ENCODE results near the gene NPHS2.

The NPHS2 gene

DNA sequence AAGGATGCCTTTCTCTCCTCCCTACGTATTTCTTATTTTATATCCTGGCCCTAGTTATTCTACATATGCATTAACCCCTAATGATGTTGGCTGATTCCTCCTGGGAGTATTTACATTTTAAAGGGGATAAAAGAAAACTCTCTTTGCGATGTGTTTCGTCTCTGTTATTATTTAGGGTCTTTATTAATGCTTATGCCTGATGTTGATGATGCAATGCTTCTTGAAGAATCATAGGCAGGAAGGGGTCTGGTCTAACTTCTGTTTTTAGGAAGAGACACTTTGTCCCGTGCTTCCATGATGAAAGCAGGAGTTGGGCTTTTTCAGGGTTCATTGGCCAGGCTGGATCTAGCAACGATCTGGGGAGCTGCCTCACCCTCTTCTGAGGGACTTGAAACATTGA lies 761 bp upstream of the NPHS2 start:
- TF ChIP-seq, protein P1, sequence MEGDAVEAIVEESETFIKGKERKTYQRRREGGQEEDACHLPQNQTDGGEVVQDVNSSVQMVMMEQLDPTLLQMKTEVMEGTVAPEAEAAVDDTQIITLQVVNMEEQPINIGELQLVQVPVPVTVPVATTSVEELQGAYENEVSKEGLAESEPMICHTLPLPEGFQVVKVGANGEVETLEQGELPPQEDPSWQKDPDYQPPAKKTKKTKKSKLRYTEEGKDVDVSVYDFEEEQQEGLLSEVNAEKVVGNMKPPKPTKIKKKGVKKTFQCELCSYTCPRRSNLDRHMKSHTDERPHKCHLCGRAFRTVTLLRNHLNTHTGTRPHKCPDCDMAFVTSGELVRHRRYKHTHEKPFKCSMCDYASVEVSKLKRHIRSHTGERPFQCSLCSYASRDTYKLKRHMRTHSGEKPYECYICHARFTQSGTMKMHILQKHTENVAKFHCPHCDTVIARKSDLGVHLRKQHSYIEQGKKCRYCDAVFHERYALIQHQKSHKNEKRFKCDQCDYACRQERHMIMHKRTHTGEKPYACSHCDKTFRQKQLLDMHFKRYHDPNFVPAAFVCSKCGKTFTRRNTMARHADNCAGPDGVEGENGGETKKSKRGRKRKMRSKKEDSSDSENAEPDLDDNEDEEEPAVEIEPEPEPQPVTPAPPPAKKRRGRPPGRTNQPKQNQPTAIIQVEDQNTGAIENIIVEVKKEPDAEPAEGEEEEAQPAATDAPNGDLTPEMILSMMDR (conservative IDR thresholded peaks at IDR 0.05), result no peak

DNA sequence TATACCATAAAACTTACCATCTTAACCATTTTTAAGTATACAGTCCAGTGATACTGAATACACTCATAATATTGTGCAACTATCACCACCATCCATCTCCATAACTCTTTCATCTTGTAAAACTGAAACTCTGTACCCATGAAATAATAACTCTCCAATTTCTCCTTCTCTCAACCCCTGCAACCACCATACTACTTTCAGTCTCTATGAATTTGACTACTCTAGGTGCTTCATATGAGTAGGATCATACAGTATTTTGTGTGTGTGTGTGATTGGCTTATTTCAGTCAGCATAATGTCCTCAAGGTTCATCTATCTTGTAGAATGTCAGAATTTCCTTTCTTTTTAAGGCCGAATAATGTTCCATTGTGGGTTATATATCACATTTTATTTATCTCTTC lies 17.7 kb downstream of the NPHS2 start:
- TF ChIP-seq, protein P1 (conservative IDR thresholded peaks at IDR 0.05), result no peak
- no peak overlapping the region for H3K27ac ChIP-seq

More for the DNA sequence above, 761 bp upstream of the NPHS2 start:
- H3K27ac ChIP-seq, result no peak overlapping the region

DNA sequence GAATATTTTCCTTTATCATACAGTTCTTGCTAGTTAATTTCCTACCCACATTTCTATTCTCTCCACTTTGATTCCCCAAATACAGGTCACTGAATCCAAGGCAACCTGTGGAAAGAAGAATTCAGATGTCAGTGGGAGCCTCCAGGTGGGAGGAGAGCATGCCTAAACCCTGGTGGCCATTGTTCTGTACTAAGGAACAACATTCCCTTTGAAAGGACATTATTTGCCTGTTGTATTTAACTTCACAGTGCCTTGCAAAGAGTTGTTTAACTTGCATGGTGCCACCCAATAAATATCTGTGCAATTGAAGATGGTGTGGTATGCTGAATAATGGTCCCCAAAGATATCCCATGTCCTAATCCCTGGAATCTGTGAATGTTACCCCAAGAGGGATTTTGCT lies 21.3 kb downstream of the NPHS2 start:
- TF ChIP-seq, protein P1 (conservative IDR thresholded peaks at IDR 0.05), result no peak
- H3K27ac ChIP-seq, result no peak overlapping the region

DNA sequence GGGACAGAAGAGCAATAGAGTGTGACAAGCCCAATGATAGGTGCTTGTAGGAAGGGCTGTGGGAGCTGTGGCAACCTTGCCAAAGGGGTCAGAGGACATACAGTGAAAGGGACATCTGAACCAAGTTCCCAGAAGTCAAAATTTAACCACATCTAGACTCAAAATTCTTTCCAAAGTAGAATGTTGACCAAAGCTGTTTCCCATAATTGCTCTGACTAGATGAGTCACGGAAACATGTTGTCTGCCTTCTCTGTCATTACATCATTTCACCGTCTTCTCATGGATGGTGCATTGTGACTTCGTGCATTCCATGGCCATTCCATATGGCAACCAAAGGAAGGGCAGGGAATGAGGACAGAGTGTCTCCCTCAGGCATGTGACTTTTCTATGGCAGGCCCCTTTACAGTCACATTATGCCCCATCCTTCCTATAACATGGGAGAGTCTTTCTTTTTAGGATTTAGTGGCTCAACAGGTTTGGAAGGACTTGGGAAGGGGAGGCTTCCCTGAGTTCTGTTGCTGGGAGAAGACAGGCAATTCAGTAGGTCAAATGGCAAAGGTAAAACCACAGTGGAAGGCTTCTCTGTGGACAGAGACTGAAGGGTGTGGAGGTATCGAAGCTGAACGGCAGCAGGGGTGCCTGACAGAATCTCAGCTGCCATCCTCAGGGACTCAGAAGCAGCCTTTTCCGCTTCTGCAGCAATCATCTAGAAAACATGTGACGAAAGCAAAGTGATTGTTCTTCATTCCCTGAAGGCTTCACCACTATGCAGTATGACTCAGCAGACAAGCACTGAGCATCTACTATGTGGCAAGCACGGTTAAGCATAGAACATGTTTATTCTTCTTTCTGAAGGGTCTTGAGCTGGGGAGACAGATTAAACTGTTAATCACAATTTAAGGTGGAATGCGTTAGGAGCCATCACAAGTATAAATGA lies 24.7 kb downstream of the NPHS2 start:
- TF ChIP-seq, protein P1 (conservative IDR thresholded peaks at IDR 0.05), result no peak
- no peak overlapping the region for H3K27ac ChIP-seq

DNA sequence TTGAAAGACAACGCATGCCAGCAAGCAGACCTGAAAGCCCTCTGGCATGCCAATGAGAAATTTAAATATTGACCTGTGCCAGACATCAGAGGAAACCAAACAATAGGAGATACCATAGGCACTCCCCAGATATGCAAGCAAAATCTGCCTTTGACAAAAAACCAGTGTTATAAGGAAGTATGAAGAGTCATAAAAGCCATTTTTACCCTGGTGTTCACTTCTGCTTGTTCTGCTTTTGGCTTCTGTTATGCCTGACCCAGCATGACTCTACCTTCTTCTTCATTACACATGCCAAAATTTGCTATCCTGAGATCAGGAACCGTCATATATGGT lies 26.4 kb downstream of the NPHS2 start:
- TF ChIP-seq, protein P1 (conservative IDR thresholded peaks at IDR 0.05), result no peak
- H3K27ac ChIP-seq, result peak overlapping the region; percentile 13; the same call in 1 of the 2 replicates

DNA sequence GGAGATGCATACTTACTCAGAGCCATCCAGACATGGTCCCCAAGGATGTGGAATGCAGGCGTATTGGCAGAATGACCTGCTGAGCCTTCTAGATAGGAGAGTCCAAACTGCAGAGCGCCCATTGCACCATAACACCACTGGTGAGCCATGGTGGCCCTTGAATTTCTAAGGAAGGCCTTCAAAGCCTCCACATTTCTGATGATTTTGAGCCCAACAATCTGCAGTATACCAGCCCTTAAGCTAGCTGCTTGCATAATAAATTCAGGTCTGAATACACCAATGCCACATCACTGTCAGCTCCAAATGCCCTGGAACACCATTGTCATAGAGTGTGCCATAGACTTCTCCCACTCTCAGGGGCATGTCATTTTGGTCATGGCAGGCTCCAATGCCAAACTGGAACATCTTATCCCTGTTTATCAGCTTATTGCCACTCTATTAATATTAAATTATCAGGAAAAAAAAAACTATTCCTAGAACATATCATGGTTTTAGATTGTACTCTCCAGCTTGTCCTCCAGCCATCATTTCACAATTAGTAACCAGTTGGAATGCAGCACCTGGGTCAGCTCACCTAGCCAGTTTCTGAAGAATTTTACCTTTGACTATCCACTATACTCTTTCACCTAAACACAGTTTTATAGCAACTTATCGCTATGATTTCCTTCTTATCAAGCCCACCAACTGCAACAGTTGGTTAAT lies 26.9 kb downstream of the NPHS2 start:
- TF ChIP-seq, protein P1 (conservative IDR thresholded peaks at IDR 0.05), result no peak
- H3K27ac ChIP-seq, result peak overlapping the region; percentile 13; the same call in 1 of the 2 replicates

DNA sequence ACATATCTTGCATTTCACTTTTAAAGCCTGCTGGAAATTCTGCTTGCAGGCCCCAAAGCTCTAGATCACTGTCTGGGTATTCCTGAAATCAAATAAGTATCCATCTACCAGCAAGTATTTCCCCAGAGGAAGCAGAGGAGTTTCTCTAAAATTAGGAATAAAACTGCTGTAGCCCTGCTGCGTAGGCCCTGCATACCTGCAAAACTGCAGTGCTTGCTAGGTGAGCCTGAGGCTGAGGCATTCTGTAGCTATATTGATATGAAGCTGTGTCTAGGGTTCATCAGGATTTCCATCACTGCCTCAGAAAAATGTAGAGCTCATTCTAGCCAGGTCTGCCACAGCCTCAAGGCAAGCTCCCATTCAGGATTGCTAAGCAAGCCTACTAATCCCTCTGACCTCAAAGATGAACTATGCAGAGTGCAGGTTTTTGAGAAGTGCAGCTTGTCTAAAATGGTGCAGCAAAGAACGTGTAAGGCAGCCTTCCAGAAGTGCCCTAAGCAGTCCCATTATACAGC lies 28.7 kb downstream of the NPHS2 start:
- TF ChIP-seq, protein P1 (conservative IDR thresholded peaks at IDR 0.05), result no peak

More for the DNA sequence above, 28.7 kb downstream of the NPHS2 start:
- H3K27ac ChIP-seq, result no peak overlapping the region
